ENCODE data around the gene CLDN16.

Gene CLDN16

DNA sequence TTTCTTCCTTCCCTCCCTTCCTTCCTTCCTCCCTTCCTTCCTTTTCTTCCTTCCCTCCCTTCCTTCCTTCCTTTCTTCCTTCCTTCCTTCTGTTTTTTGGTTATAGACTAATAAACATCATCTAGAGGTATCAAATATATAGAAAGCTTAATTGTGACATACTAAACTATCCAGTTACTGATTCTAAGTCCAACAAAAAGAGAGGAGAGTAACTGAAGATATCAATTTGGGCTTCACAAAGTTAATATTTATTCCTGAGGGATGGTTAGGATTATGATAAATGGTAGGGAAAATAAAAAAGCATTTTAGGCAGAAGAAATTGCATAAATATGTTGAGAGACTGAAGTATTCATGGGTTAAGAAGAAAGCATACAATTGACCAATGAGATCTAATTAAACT, 7.8 kb upstream of the CLDN16 start:
- DNase-seq (ENCODE audit: low read depth) = no peak

DNA sequence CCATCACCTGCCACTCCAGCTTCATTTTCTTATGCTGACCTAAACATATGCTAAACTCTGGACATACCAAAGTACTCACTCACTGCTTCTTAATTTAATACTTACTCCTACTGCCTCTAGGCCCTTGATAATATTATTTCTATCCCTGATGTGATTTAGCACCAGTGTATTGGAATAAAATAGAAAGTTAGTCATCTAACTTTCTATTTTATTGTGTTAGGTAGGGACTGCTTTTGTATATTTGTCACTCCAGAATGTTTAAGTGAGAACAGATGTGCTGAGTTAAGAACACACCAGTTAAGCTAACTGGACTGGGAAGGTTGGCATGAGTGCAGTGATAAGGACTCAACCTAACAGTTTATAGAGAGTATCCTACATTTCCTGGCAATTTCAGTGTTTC, 6.5 kb upstream of the CLDN16 start:
- DNase-seq (ENCODE audit: low read depth) = no peak

- DNase-seq (ENCODE audit: low read depth) = no peak
Measured at GRCh38 chr3:190382082-190382481, 5.9 kb upstream of the CLDN16 start.

- DNase-seq (ENCODE audit: low read depth) = no peak
Measured at GRCh38 chr3:190384309-190384756, 3.6 kb upstream of the CLDN16 start.

DNA sequence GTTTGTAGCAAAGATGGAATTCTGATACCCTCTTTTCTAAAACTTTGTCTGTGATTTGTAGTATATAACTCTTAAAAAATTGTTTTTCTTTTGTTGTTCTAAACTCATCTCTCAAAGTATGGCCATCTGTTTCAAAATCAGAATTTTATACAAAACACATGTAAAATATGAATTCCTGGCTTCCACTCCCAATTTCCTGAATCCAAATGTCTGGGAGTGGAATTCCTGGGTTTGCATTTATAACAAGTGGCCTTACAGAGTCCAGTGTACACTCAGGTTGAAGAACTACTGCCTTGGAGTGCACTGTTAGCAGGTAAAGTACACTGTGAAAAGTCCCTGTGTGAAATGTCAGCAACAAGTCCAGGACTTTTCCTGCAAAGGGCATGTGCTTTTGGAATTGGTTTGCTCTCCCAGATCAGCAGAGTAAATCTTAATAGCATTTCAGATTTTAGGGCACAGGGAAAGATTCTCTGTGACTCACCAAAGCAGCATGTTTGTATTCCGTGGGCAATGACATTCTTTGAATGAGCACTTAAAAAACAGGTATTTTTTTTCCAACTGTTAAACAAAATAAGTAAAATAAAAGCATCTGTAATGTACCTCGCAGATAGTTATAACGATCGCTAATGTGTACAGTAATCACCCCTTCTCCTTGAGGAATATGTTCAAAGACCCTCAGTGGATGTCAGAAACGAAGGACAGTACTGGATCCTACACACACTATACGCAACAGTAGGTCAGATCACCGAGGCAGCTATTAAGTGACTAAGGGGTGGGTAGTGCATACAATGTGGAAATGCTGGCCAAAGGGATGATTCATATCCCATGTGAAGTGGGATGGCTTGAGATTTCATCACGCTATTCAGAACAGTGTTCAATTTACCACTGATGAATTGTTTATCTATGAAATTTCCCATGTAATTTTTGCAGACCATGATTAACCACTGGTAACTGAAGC, 2.0 kb upstream of the CLDN16 start:
- DNase-seq (ENCODE audit: low read depth) = no peak

- no peak for DNase-seq (ENCODE audit: low read depth)
Measured at GRCh38 chr3:190388703-190389102, 740 bp downstream of the CLDN16 start.

GRCh38 chr3:190396001-190396400, 8.0 kb downstream of the CLDN16 start:
- no peak for DNase-seq (ENCODE audit: low read depth)

GRCh38 chr3:190397889-190398288, 9.9 kb downstream of the CLDN16 start:
- DNase-seq (ENCODE audit: low read depth) = no peak

DNA sequence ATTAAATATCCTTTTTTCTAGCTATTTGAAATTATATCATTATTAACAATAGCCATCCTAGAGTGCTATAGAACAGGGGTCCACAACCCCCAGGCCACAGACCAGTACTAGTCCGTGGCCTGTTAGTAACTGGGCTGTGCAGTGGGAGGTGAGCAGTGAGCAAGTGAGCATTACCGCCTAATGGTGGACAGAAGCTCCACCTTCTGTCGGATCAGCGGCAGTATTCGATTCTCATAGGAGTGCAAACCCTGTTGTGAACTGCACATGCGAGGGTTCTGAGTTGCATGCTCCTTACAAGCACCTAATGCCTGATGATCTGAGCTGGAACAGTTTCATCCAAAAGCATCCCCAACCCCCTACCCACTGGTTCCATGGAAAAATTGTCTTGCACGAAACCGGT, 11.7 kb downstream of the CLDN16 start:
- DNase-seq (ENCODE audit: low read depth) = no peak

- DNase-seq (ENCODE audit: low read depth) = no peak
Measured at GRCh38 chr3:190401963-190402362, 14.0 kb downstream of the CLDN16 start.

GRCh38 chr3:190404715-190405114, 16.8 kb downstream of the CLDN16 start:
- no peak for DNase-seq (ENCODE audit: low read depth)

- no peak for DNase-seq (ENCODE audit: low read depth)
Measured at GRCh38 chr3:190414297-190414696, 26.3 kb downstream of the CLDN16 start.

GRCh38 chr3:190424108-190424477, 36.1 kb downstream of the CLDN16 start:
- no peak for DNase-seq (ENCODE audit: low read depth)

DNA sequence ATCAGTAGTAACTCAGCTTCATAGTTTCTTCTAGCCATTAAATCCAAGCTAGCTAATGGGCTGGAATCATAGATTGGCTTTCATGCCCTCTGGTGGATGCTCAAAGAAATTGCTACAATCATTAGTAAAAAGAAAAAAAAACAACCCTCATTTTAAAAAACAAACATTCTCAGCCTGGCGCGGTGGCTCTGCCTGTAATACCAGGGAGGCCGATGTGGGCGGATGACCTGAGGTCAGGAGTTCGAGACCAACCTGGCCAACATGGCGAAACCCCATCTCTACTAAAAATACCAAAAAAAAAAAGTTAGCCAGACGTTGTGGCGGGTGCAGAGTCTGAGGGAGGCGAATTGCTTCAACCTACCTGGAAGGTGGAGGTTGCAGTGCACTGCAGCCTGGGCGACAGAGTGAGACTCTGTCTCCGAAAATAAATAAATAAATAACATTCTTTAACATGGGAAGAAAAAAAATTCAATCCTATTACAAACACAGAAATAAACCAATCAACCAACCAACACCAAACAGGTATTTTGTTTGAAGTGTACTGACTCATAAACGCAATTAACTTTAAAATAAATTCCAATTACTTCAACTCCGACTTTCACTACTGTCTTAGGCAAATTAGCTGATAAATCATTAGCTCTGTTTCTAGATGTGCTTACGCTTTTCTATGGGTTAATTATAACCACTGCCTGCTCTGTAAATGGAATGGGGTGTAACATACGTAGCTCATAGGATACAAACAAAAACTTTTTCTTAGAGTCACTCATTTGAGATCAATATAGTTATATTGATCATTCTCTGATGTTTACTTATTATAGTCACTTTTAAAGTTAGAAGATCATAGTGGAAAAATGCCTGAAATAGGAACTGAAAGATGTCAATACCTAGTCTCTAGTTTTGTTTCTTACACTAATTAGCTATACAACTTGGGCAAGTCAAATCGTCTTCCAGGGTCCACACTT, 36.8 kb downstream of the CLDN16 start:
- DNase-seq (ENCODE audit: low read depth) = peak; percentile 3

- DNase-seq (ENCODE audit: low read depth) = no peak
Measured at GRCh38 chr3:190425833-190426232, 37.9 kb downstream of the CLDN16 start.

DNA sequence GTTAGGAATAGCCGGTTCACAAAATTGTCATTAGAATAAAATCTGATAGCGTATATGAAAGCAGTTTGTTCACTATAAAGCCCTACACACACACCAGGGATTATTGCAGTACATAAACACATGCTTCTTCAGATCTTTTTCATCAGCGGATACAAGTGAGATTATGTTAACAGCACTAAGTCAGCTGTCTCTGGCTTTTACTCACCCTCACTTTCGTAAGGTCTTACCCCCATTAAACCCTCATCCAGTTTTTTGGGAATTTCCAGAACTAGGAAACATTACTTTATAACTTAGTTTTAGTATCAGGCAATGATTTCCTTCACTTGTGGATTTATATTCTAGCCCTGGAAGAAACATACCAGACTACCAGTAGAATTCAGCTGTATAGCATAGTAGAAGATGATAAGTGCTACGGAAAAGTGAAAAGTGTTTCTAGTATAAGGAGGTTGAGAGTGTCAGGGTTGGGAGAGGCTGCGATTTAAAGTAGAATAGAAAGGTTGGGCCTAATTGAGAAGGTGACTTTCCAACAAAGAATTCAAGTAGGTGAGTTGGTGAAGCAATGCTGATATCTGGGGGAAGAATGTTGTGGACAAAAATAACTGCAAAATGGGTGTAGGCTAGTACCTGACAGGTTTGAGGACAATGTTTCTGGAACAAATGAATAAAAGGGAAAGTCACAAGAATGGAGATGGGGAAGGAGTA, 39.0 kb downstream of the CLDN16 start:
- DNase-seq (ENCODE audit: low read depth) = no peak

- no peak for DNase-seq (ENCODE audit: low read depth)
Measured at GRCh38 chr3:190429681-190430080, 41.7 kb downstream of the CLDN16 start.

- DNase-seq (ENCODE audit: low read depth) = no peak
Measured at GRCh38 chr3:190430906-190431305, 42.9 kb downstream of the CLDN16 start.

DNA sequence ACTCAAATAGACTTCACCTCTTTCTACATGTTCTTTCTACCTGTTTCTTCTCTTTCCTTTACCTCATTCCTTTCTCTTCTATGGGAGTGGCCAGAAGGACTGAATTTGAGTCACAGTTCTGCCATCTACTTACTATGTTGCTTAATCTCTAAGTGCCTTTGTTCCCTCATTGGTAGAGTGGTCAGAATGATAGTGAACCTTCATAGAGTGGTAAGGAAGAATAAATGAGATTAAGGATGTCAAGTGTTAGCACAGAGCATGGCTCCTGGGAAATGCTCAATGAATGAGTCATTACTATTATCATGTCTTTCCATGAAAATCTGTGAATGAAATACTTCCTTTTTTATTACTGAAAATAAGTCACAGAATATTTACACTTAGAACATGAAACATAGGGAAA, 44.3 kb downstream of the CLDN16 start:
- no peak for DNase-seq (ENCODE audit: low read depth)

DNA sequence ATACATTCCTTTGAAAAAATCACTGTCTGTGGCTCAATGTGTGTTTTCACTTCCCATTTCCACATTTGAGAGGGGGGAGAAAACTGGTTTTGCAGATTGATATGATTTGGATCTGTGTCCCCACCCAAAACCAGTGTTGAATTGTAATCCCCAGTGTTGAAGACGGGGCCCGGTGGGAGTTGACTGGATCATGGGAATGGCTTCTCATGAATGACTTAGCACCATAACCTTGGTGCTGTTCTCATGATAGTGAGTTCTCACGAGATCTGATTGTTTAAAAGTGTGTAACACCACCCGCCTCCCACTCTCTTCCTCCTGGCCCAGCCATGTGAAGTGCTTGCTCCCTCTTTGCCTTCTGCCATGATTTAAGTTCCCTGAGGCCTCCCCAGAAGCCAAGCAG, 45.7 kb downstream of the CLDN16 start:
- no peak for DNase-seq (ENCODE audit: low read depth)

- no peak for DNase-seq (ENCODE audit: low read depth)
Measured at GRCh38 chr3:190435618-190436017, 47.7 kb downstream of the CLDN16 start.

- DNase-seq (ENCODE audit: low read depth) = no peak
Measured at GRCh38 chr3:190436331-190436730, 48.4 kb downstream of the CLDN16 start.
